PFSK-1 (cell line): ENCODE measurements around the gene CYB561D1.

ENCODE experiments used
- FOXP2 ChIP-seq: optimal IDR thresholded peaks from 2 replicates; pipeline ENCODE3; 2011; ENCODE audit warnings: borderline replicate concordance, control low read depth, inconsistent platforms; ENCODE audit not compliant: insufficient read depth; ENCODE audit errors: extremely low read length, extremely low read depth
- POLR2AphosphoS5 ChIP-seq: IDR thresholded peaks from 2 replicates; pipeline ENCODE4 v1.6.1; 2012; ENCODE audit warnings: low read depth, mild to moderate bottlenecking, control low read depth, low read length, moderate library complexity
- SIN3A ChIP-seq: IDR thresholded peaks from 2 replicates; pipeline ENCODE4 v1.6.1; 2012; ENCODE audit warnings: mild to moderate bottlenecking, low read length, moderate library complexity, borderline replicate concordance; ENCODE audit not compliant: insufficient read depth
- TAF1 ChIP-seq: IDR thresholded peaks from 2 replicates; pipeline ENCODE4 v1.6.1; 2012; ENCODE audit warnings: low read length, control low read depth, borderline replicate concordance; ENCODE audit not compliant: insufficient read depth
- TF ChIP-seq, protein P1 (sequence below), 2 experiments: IDR thresholded peaks; 2 replicates each; pipeline versions ENCODE4 v1.6.1 to v1.8.0; 2011 to 2012; ENCODE audit warnings: low read depth in 2 of 2, low read length in 2 of 2, control low read depth in 1 of 2, inconsistent platforms in 1 of 2, mild to moderate bottlenecking in 1 of 2, moderate library complexity in 1 of 2; ENCODE audit not compliant: insufficient read depth in 1 of 2

DNA sequence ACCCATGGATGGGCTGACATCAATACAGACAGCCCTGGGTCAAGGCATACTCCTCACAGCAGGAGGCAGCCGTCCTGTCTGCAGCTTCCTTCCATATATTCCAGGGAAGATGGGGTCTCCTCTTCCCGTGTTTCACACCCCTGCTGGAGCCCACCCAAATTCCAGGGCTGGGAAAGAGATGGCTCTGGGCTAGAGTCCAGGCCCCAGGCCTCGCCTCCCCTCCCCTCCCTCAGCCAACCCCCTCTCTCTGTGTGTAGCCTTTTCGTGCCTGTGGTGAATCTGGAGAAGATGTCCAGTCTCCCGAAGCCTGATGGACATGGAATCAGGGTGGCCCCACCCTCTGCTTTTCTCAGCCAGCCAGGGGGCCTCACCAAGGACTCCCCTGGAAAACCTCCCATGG is 6.6 kb upstream of the CYB561D1 start:
- TF ChIP-seq, protein P1, sequence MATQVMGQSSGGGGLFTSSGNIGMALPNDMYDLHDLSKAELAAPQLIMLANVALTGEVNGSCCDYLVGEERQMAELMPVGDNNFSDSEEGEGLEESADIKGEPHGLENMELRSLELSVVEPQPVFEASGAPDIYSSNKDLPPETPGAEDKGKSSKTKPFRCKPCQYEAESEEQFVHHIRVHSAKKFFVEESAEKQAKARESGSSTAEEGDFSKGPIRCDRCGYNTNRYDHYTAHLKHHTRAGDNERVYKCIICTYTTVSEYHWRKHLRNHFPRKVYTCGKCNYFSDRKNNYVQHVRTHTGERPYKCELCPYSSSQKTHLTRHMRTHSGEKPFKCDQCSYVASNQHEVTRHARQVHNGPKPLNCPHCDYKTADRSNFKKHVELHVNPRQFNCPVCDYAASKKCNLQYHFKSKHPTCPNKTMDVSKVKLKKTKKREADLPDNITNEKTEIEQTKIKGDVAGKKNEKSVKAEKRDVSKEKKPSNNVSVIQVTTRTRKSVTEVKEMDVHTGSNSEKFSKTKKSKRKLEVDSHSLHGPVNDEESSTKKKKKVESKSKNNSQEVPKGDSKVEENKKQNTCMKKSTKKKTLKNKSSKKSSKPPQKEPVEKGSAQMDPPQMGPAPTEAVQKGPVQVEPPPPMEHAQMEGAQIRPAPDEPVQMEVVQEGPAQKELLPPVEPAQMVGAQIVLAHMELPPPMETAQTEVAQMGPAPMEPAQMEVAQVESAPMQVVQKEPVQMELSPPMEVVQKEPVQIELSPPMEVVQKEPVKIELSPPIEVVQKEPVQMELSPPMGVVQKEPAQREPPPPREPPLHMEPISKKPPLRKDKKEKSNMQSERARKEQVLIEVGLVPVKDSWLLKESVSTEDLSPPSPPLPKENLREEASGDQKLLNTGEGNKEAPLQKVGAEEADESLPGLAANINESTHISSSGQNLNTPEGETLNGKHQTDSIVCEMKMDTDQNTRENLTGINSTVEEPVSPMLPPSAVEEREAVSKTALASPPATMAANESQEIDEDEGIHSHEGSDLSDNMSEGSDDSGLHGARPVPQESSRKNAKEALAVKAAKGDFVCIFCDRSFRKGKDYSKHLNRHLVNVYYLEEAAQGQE (IDR thresholded peaks at IDR 0.05; ENCODE audit: insufficient read depth in 1 of 2, low read depth in 2 of 2, low read length in 2 of 2): no peak
- TF ChIP-seq POLR2AphosphoS5 (no peak), SIN3A (no peak), TAF1 (no peak), FOXP2 (no peak)
